BJ (cell line): ENCODE data around the gene TPPP. TPM values are rescaled to one million over a fixed set of nuclear protein-coding genes. Genes with fewer than 3 reads are reported as not detected.
"Not testable (repeated sequence)": the region's sequence is repeated elsewhere in the genome, so short reads cannot be mapped to it uniquely, and the experiment has no call there.

Source experiments
- CTCF ChIA-PET: fragments of 350-600 bp; formaldehyde crosslinking; extraction: SDS; loops from one replicate; lab custom pipeline; 2021; ENCODE audit warnings: antibody characterized with exemption, inconsistent platforms; lab: Yijun Ruan, JAX
- POLR2A ChIA-PET: fragments of 300-600 bp; sonication (Branson Sonifier 250); formaldehyde crosslinking; extraction: SDS; loops from one replicate; lab custom pipeline; 2021; ENCODE audit warnings: antibody characterized with exemption; lab: Charles Lee
- DNase-seq: peaks from one replicate; pipeline ENCODE4 v3.0.0-alpha.2; 2011; ENCODE audit warnings: low read depth
- H3K27me3 ChIP-seq: 2 replicates; pipeline ENCODE4 v1.6.0; 2011; ENCODE audit warnings: low read length; ENCODE audit not compliant: control insufficient read depth, insufficient read depth
- H3K36me3 ChIP-seq: 2 replicates; pipeline ENCODE4 v1.5.1; 2011; ENCODE audit warnings: low read length; ENCODE audit not compliant: control insufficient read depth, insufficient read depth
- H3K4me3 ChIP-seq: 2 replicates; pipeline ENCODE4 v1.5.1; 2011; ENCODE audit warnings: low read depth, mild to moderate bottlenecking, control low read depth, low read length
- CTCF ChIP-seq: IDR thresholded peaks from 2 replicates; pipeline ENCODE4 v1.5.1; 2011; ENCODE audit warnings: low read depth, mild to moderate bottlenecking, control low read depth, inconsistent platforms, low read length, moderate library complexity; ENCODE audit not compliant: insufficient read depth
- polyA plus RNA-seq: library from polyadenylated mRNA; depleted of rRNA; stranded (reverse); fragments of >200 nt; gene quantifications from 2 replicates; pipeline ENCODE4 v1.2.3, GENCODE V29; 2011

The TPPP gene
- polyA plus RNA-seq, 1 experiment: 0.09 TPM

DNA sequence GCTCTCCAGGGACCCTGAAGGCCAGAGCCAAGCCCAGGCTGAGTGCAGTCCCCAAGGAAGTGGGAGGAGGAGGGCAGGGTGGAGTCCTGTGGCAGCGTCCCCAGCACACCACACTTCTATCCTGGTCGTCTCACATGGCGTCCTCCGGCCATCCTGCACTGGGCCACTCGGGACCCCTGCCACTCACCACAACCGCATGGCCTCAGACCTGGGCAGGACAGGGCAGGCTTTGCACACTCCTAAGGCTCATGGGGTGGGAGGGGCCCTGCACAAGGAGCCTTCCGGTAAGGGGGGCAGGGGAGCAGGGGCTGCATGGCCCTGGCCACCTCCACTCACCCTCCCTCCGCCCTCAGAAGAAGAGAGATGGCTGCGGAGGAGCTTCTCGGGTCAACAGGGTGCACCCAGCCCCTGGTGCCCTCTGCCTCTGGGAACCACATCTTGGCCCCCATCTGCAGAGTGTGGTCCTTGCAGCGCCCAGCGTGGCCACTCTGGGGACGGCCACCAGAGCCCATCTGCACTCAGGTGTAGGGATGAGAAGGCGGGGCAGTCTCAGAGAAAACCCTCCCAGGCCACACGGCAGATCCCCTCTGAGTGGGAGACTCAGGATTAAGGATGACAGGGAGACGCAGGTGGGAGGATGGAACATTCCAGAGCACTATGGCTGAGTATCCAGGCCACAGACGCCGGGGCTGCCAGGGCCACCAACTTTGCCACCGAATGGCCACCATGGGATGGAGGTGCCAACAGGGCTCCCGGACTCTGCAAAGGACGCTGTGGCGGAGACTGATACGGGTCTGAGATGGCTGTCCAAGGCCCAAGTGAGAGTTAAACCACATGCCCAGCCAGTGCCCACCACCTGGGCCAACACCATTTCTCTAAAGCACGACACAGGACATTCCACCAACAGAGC lies 7.6 kb downstream of the TPPP start:
- Histone ChIP-seq H3K4me3 (no peak overlapping the region), H3K36me3 (no peaks in the 10 kb centered on the region), H3K27me3 (no peaks in the 10 kb centered on the region; the same call in 1 of the 2 replicates)
- DNase-seq: no peak
- TF ChIP-seq CTCF: no peak
- ChIA-PET CTCF (no interaction called here), POLR2A (no interaction called here)

- Histone ChIP-seq H3K4me3 (no peak overlapping the region), H3K27me3 (no peaks in the 10 kb centered on the region; the same call in 1 of the 2 replicates), H3K36me3 (no peaks in the 10 kb centered on the region)
- ChIA-PET CTCF (no interaction called here), POLR2A (no interaction called here)
- DNase-seq: no peak
- TF ChIP-seq CTCF: no peak
These were observed 8.4 kb downstream of the TPPP start for GRCh38 chr5:684751-685216.

DNA sequence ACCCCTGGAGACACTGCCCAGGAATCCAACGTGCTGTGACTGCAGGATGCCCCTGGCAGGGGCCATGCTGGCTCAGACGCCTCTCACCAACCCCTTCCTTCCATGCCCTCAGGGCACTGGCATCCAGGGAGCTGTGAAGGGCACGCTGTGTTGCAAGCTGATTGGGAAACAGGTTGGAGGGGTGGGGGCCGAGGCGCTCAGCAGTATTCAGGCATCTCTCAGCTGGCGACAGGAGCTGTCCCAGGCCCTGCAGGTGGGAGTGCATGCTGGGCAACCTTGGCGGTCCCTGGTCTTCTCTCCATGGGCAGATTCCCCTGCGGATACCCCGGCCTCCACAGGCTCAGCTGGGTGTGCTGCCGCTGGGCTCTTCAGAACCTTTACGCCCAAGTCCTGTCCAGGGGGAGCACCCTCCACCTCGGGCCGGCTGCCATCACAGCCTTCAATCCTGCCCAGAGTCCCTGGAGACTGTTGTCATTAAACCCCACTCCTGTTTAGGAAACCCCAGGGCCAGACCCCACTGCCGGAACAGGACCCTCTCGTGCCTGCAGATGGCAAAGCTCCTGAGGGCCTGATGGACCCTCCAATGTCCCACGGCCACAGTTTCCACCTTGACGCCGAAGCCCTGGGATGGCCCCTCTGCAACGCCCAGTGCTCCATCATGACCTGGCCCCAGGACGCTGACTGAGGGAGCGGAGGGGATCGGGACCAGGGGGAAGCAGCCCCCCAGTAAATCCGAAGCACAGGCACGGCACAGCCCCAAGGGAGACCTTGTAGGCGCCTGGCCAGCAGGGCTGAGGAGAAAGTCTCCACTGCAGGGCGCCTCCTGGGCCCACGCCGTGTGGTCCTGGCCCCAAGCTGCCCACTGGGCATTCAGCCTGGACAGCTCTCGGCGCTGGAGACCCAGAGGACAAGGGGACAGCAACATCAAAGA lies 9.3 kb downstream of the TPPP start:
- DNase-seq: no peak
- CTCF ChIA-PET: interaction anchor here (0.8 kb wide), 1 partner anchor 219 kb away, joined by 3 read pairs; no protein-coding TSS in a partner anchor
- H3K4me3 ChIP-seq: no peak overlapping the region
- POLR2A ChIA-PET: no interaction called here
- TF ChIP-seq CTCF: no peak
- H3K27me3 ChIP-seq: no peaks in the 10 kb centered on the region; the same call in 1 of the 2 replicates
- H3K36me3 ChIP-seq: no peaks in the 10 kb centered on the region

- CTCF ChIA-PET, H3K27me3 ChIP-seq, H3K4me3 ChIP-seq, DNase-seq, H3K36me3 ChIP-seq, POLR2A ChIA-PET: not testable (repeated sequence)
These were observed 10.3 kb downstream of the TPPP start for GRCh38 chr5:682651-683358.

DNA sequence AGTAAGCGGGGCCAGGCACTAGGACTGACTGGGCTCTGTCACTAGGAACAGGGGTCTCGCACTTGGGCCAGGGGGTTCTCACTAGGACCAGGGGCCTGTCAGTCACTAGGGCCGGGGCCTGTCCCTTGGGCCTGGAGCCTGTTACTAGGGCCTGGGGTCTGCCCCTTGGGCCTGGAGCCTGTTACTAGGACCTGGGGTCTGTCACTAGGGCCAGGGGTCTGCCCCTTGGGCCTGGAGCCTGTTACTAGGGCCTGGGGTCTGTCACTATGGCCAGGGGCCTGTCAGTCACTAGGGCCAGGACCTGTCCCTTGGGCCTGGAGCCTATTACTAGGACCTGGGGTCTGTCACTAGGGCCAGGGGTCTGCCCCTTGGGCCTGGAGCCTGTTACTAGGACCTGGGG lies 10.9 kb downstream of the TPPP start:
- H3K36me3 ChIP-seq, DNase-seq, H3K27me3 ChIP-seq, POLR2A ChIA-PET, H3K4me3 ChIP-seq, CTCF ChIA-PET: not testable (repeated sequence)

GRCh38 chr5:681317-682191 lies 11.6 kb downstream of the TPPP start:
- CTCF ChIA-PET, H3K27me3 ChIP-seq, H3K36me3 ChIP-seq, DNase-seq, POLR2A ChIA-PET, H3K4me3 ChIP-seq: not testable (repeated sequence)

DNA sequence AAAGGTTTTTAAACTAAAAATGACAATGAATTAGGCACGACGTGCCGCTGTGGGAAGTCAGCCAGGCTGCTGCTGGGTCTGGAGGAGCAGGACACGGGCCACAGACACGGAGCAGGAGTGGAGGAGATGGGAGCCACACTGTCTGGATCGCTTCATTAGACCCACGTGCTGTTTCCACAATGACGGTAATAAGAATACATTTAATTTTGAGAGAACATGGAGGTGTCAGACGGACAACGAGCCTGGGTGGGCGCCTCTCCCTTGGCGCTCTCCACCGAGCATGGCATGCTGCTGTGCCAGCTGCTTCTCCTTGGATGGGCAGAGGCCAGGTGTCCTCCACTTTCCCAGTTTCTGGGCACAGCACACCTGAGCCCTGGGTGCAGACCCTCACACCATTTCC lies 12.3 kb downstream of the TPPP start:
- POLR2A ChIA-PET, H3K4me3 ChIP-seq, DNase-seq, H3K36me3 ChIP-seq, H3K27me3 ChIP-seq: not testable (repeated sequence)
- CTCF ChIA-PET: interaction anchor here (0.6 to 0.7 kb wide), 2 partner anchors 12 to 362 kb away, joined by 3 read pairs; no protein-coding TSS in a partner anchor

GRCh38 chr5:680118-680795 lies 12.9 kb downstream of the TPPP start:
- CTCF ChIA-PET: interaction anchor here (0.6 to 0.7 kb wide), 2 partner anchors 11 to 362 kb away, joined by 3 read pairs; no protein-coding TSS in a partner anchor
- H3K36me3 ChIP-seq, POLR2A ChIA-PET, H3K4me3 ChIP-seq, H3K27me3 ChIP-seq, DNase-seq: not testable (repeated sequence)
